ENCODE data around the gene GPR149. TPM values are rescaled to one million over a fixed set of nuclear protein-coding genes. Genes with fewer than 3 reads are reported as not detected.
A peak's percentile ranks its signal among the peaks of the same experiment; 100 is the strongest.

Gene GPR149
- total RNA-seq, 2 donors from 2014 or later, result not detected

DNA sequence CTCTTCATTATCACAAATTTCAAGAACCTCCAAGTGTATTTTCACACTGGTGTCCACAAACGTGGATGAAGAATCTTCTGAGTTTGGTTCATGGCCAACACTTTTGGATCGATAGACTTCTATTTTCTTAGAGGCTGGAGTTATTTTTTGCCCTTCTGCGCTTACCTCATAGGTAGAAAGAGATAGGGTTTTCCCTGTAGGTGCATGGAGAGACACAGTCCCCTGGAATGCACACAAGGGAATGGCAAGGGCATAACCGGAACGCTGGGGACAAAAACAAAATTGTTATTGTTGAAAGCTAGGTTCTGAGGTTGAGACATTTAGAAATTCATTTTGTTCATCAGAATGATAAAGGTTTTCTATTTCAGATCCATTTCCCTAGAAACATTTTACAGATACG, 92.0 kb downstream of the GPR149 start:
- TF ChIP-seq, protein P1, sequence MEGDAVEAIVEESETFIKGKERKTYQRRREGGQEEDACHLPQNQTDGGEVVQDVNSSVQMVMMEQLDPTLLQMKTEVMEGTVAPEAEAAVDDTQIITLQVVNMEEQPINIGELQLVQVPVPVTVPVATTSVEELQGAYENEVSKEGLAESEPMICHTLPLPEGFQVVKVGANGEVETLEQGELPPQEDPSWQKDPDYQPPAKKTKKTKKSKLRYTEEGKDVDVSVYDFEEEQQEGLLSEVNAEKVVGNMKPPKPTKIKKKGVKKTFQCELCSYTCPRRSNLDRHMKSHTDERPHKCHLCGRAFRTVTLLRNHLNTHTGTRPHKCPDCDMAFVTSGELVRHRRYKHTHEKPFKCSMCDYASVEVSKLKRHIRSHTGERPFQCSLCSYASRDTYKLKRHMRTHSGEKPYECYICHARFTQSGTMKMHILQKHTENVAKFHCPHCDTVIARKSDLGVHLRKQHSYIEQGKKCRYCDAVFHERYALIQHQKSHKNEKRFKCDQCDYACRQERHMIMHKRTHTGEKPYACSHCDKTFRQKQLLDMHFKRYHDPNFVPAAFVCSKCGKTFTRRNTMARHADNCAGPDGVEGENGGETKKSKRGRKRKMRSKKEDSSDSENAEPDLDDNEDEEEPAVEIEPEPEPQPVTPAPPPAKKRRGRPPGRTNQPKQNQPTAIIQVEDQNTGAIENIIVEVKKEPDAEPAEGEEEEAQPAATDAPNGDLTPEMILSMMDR (IDR thresholded peaks at IDR 0.05), result no peak
- no peak overlapping the region for H3K4me3 ChIP-seq
- H3K36me3 ChIP-seq, result no peaks in the 10 kb centered on the region
- H3K9me3 ChIP-seq, result no peaks in the 10 kb centered on the region
- H3K4me1 ChIP-seq, result no peaks in the 10 kb centered on the region
- no peaks in the 10 kb centered on the region for H3K27me3 ChIP-seq
- H3K27ac ChIP-seq, result no peak overlapping the region
- no peak for DNase-seq (ENCODE audit: low spot score)

DNA sequence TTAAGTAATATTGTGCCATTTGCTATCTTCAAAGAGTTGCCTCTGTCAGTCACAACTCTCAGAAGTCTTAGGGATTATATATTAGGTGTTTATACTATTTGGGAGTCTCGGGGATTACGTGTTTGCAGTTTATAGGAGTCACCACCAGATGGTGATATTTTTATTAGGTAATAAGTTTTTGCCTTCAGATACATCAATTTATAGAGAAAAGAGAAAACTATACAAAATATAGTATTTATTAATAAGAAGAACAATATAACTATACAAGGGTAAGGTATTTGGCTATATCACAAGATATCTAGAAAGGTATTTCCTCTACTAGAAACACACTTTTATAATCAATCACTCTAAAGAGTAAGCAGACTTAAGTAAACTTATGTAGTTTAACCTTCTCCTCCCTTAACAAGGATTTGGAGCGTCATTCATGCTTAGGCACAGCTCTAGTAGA, 95.0 kb downstream of the GPR149 start:
- Histone ChIP-seq H3K4me1 (no peaks in the 10 kb centered on the region), H3K9me3 (no peaks in the 10 kb centered on the region), H3K27me3 (no peaks in the 10 kb centered on the region), H3K27ac (no peak overlapping the region), H3K4me3 (no peak overlapping the region), H3K36me3 (no peaks in the 10 kb centered on the region)
- no peak for DNase-seq (ENCODE audit: low spot score)
- TF ChIP-seq, protein P1 (IDR thresholded peaks at IDR 0.05), result peak; percentile 51 to 69

- H3K36me3 ChIP-seq, result no peaks in the 10 kb centered on the region
- H3K9me3 ChIP-seq, result no peaks in the 10 kb centered on the region
- no peaks in the 10 kb centered on the region for H3K27me3 ChIP-seq
- H3K4me3 ChIP-seq, result no peak overlapping the region
- no peak for DNase-seq (ENCODE audit: low spot score)
- H3K27ac ChIP-seq, result no peak overlapping the region
- TF ChIP-seq, protein P1 (IDR thresholded peaks at IDR 0.05), result no peak
- peaks cover 0 to 11% of the 10 kb centered on the region in 2 donors for H3K4me1 ChIP-seq
Observed at GRCh38 chr3:154327871-154328270, 102.1 kb downstream of the GPR149 start.

GRCh38 chr3:154324919-154325318, 105.1 kb downstream of the GPR149 start:
- no peaks in the 10 kb centered on the region for H3K9me3 ChIP-seq
- no peaks in the 10 kb centered on the region for H3K27me3 ChIP-seq
- peaks cover 0 to 36% of the 10 kb centered on the region in 2 donors for H3K4me1 ChIP-seq
- TF ChIP-seq, protein P1 (IDR thresholded peaks at IDR 0.05), result no peak
- H3K27ac ChIP-seq, result peak overlapping the region; percentile 86 to 92
- no peaks in the 10 kb centered on the region for H3K36me3 ChIP-seq
- no peak for DNase-seq (ENCODE audit: low spot score)
- H3K4me3 ChIP-seq, result peak overlapping the region in 1 of 2 donors; percentile 78

DNA sequence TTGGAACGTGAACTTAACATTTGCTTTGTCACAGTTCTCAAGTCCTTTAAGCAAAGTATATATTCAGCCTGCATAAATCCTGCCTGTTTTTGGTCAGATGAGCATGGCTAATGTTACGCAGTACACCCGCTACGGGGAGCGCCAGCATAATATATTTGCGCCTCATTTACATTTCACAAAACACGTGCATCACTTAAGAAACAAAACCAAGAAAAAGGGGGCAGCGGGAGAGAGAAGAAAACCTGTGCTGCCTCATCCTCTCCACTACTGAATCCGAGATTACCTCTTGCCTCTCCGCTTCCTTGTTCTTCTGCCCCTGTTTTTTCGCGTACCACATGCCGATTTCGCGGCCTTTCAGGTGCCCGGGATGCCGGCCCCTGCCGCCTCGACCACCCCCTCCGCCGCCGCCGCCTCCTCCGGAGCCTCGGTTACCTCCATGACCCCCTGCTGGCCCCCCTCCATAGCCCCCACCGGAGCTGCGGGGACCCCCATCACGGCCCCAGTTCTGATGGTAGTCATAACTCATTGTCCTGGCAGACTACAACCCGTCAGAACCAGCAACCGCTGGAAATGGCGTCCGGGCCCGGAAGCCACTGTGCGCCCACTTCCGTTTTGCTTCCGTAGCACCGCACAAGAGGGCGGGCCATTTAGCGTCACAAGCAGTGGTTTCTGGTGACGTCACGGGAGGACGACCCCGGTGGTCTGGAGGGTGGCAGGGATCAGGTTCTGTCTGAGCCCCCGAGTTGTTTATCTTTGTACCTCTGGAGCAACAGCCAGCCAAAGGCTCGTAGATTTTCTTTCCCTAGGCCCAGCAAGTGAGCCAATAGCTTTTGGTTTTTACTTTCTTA, 105.9 kb downstream of the GPR149 start, which contains the start of gene DHX36:
Gene DHX36 (minus strand): TSS at position 597 of the 848 bp plus-strand sequence. CDS start 71 bp downstream, at position 526.
- TF ChIP-seq, protein P1 (IDR thresholded peaks at IDR 0.05), result no peak
- Histone ChIP-seq H3K36me3 (no peaks in the 10 kb centered on the region), H3K4me3 (peak within 1 kb of the TSS; percentile 74 to 78), H3K9me3 (no peaks in the 10 kb centered on the region), H3K4me1 (peaks cover 0 to 40% of the 10 kb centered on the region in 2 donors), H3K27me3 (no peaks in the 10 kb centered on the region), H3K27ac (peak within 1 kb of the TSS; percentile 86 to 92)
- peak; percentile 92 for DNase-seq (ENCODE audit: low spot score)

Measured in right atrium auricular region (tissue), 2 donors.